HCT116 (cell line): Measurements from ENCODE around the gene AOPEP. TPM values are rescaled to one million over a fixed set of nuclear protein-coding genes. Genes with fewer than 3 reads are reported as not detected.

Source experiments
- ATAC-seq: fragments of 200-7000 bp; cut with Tn5 transposase; 2 replicates; pipeline ENCODE4 v1.9.1; 2020; ENCODE audit warnings: mild to moderate bottlenecking, moderate library complexity
- BruUV-seq: library from RNA; stranded (reverse); fragments of 400-500 nt; replicated peaks from 2 replicates; lab custom pipeline; 2021; lab: Mats Ljungman, UMichigan
- CTCF ChIA-PET: fragments of 300-600 bp; sonication (Branson Sonifier 250); formaldehyde crosslinking; loops from one replicate; lab custom pipeline; 2021; ENCODE audit warnings: antibody characterized with exemption; lab: Charles Lee
- POLR2A ChIA-PET: fragments of 300-600, 350-600 bp; sonication (Branson Sonifier 250); formaldehyde crosslinking; loops from one replicate; lab custom pipeline; 2021; ENCODE audit warnings: antibody characterized with exemption; lab: Charles Lee
- RAD21 ChIA-PET, 2 experiments: fragments of 300-600 bp; sonication (Branson Sonifier 250); formaldehyde crosslinking; loops; one replicate each; lab custom pipeline; 2023; ENCODE audit warnings: low total read pairs in 2 of 2; ENCODE audit not compliant: uncharacterized antibody in 2 of 2, unreplicated experiment in 2 of 2, low non-redundant PET in 1 of 2; lab: Charles Lee
- DNase-seq: peaks from one replicate; pipeline ENCODE4 v3.0.0-alpha.2; 2010; ENCODE audit warnings: low read depth, low spot score
- H2AFZ ChIP-seq: fragments of 200-600 bp; shearing (Covaris generic), sonication (generic); 2 replicates; pipeline ENCODE4 v1.6.1; 2017; ENCODE audit warnings: low read depth, mixed run types, mixed read lengths, antibody characterized with exemption, low read length; ENCODE audit not compliant: poor library complexity, severe bottlenecking
- H3K27ac ChIP-seq: 2 replicates; pipeline ENCODE4 v1.5.1; 2012; ENCODE audit warnings: low read depth, low read length
- H3K27me3 ChIP-seq: fragments of 200-600 bp; sonication (generic); 2 replicates; pipeline ENCODE4 v1.6.1; 2016; ENCODE audit warnings: mixed run types, low read length, mixed read lengths; ENCODE audit not compliant: insufficient read depth
- H3K36me3 ChIP-seq, 2 experiments: fragments of 200-500 bp in 1 of 2; fragments of 200-600 bp in 1 of 2; sonication (Bioruptor generic) in 1 of 2; sonication (generic) in 1 of 2; 2 replicates each; pipeline versions ENCODE4 v1.5.1 to v1.6.1; 2014 to 2016; ENCODE audit warnings: low read length in 2 of 2, inconsistent platforms in 1 of 2, mixed read lengths in 1 of 2, mixed run types in 1 of 2; ENCODE audit not compliant: insufficient read depth in 2 of 2, control insufficient read depth in 1 of 2
- H3K4me1 ChIP-seq, 2 experiments: fragments of 200-600 bp in 1 of 2; sonication (generic) in 1 of 2; 2 replicates each; pipeline versions ENCODE4 v1.5.1 to v1.6.1; 2012 to 2017; ENCODE audit warnings: low read length in 2 of 2, inconsistent platforms in 1 of 2, mild to moderate bottlenecking in 1 of 2, mixed read lengths in 1 of 2, mixed run types in 1 of 2, moderate library complexity in 1 of 2; ENCODE audit not compliant: insufficient read depth in 2 of 2, control insufficient read depth in 1 of 2
- H3K4me2 ChIP-seq: fragments of 200-600 bp; sonication (generic); 2 replicates; pipeline ENCODE4 v1.6.1; 2017; ENCODE audit warnings: mixed run types, low read length, mixed read lengths
- H3K4me3 ChIP-seq, 2 experiments: fragments of 200-600 bp in 1 of 2; sonication (generic) in 1 of 2; replicated peaks in 1 of 2; 2 replicates each; pipeline ENCODE4 v1.5.1; 2011 to 2016; ENCODE audit warnings: low read length in 2 of 2, control low read depth in 1 of 2, low read depth in 1 of 2, mild to moderate bottlenecking in 1 of 2, mixed read lengths in 1 of 2, mixed run types in 1 of 2
- H3K79me2 ChIP-seq: fragments of 200-600 bp; sonication (generic); 2 replicates; pipeline ENCODE4 v1.6.1; 2017; ENCODE audit warnings: mild to moderate bottlenecking, mixed run types, low read length, moderate library complexity, mixed read lengths; ENCODE audit not compliant: insufficient read depth
- H3K9ac ChIP-seq: fragments of 200-600 bp; sonication (generic); 2 replicates; pipeline ENCODE4 v1.6.1; 2016; ENCODE audit warnings: low read length, mixed read lengths
- H3K9me2 ChIP-seq: fragments of 200-600 bp; sonication (generic), shearing (Covaris generic); 2 replicates; pipeline ENCODE4 v1.6.1; 2017; ENCODE audit warnings: mixed run types, mild to moderate bottlenecking, moderate library complexity; ENCODE audit not compliant: insufficient read depth
- H3K9me3 ChIP-seq, 2 experiments: fragments of 200-500 bp in 1 of 2; fragments of 200-600 bp in 1 of 2; sonication (Bioruptor generic) in 1 of 2; sonication (generic) in 1 of 2; 2 replicates each; pipeline ENCODE4 v1.6.1; 2014 to 2017; ENCODE audit warnings: low read length in 2 of 2, mixed read lengths in 2 of 2, inconsistent platforms in 1 of 2, low read depth in 1 of 2, mild to moderate bottlenecking in 1 of 2, mixed run types in 1 of 2, moderate library complexity in 1 of 2; ENCODE audit not compliant: control insufficient read depth in 1 of 2, insufficient read depth in 1 of 2
- H4K20me1 ChIP-seq: fragments of 200-600 bp; sonication (generic), shearing (Covaris generic); 2 replicates; pipeline ENCODE4 v1.6.1; 2017; ENCODE audit warnings: mixed run types, mild to moderate bottlenecking, moderate library complexity; ENCODE audit not compliant: insufficient read depth
- CEBPB ChIP-seq: IDR thresholded peaks from 2 replicates; pipeline ENCODE4 v1.6.1; 2012; ENCODE audit warnings: low read depth
- EGR1 ChIP-seq: IDR thresholded peaks from 2 replicates; pipeline ENCODE4 v1.6.1; 2012; ENCODE audit warnings: low read depth
- ELF1 ChIP-seq: IDR thresholded peaks from 2 replicates; pipeline ENCODE4 v1.6.1; 2012; ENCODE audit warnings: low read depth, borderline replicate concordance
- EZH2 ChIP-seq: fragments of 200-600 bp; sonication (generic); IDR thresholded peaks from 2 replicates; pipeline ENCODE4 v1.6.1; 2017; ENCODE audit warnings: antibody characterized with exemption, mixed run types
- EZH2phosphoT487 ChIP-seq: fragments of 200-600 bp; IDR thresholded peaks from 2 replicates; pipeline ENCODE4 v1.6.1; 2018; ENCODE audit warnings: antibody characterized with exemption, borderline replicate concordance
- FOSL1 ChIP-seq: IDR thresholded peaks from 2 replicates; pipeline ENCODE4 v1.6.1; 2012; ENCODE audit warnings: low read depth
- POLR2A ChIP-seq: IDR thresholded peaks from 2 replicates; pipeline ENCODE4 v1.7.0; 2011; ENCODE audit warnings: borderline replicate concordance; ENCODE audit not compliant: insufficient read depth, insufficient read length; ENCODE audit errors: extremely low read depth
- RAD21 ChIP-seq: IDR thresholded peaks from 2 replicates; pipeline ENCODE4 v1.6.1; 2012; ENCODE audit warnings: low read depth, mild to moderate bottlenecking
- SIN3A ChIP-seq: IDR thresholded peaks from 2 replicates; pipeline ENCODE4 v1.6.1; 2012; ENCODE audit warnings: low read depth
- SP1 ChIP-seq: IDR thresholded peaks from 2 replicates; pipeline ENCODE4 v1.6.1; 2012; ENCODE audit warnings: low read depth
- SRF ChIP-seq: IDR thresholded peaks from 2 replicates; pipeline ENCODE4 v1.6.1; 2012; ENCODE audit warnings: low read depth
- YY1 ChIP-seq: IDR thresholded peaks from 2 replicates; pipeline ENCODE4 v1.6.1; 2011; ENCODE audit warnings: low read length, low read depth, moderate library complexity, mild to moderate bottlenecking; ENCODE audit not compliant: insufficient replicate concordance; ENCODE audit errors: extremely low read depth
- ZFX ChIP-seq: fragments of 450-650 bp; IDR thresholded peaks from 2 replicates; pipeline ENCODE4 v1.6.1; 2017
- intact Hi-C: fragments of 100-400 bp; cut with micrococcal nuclease; formaldehyde crosslinking; loops from 2 replicates; pipeline ENCODE4 v1.10.0; 2022
- total RNA-seq: library from RNA; stranded (reverse); gene quantifications from one replicate; pipeline ENCODE4 v1.2.1, GENCODE V29; 2021; ENCODE audit not compliant: unreplicated experiment
- TF ChIP-seq, protein P1 (sequence below): IDR thresholded peaks from 2 replicates; pipeline ENCODE4 v1.6.1; 2012

The AOPEP gene
- total RNA-seq, 1 experiment from 2014 or later: 15.1 TPM

GRCh38 chr9:94956731-94957130 lies 230.2 kb downstream of the AOPEP start (continued):
- TF ChIP-seq, protein P1, sequence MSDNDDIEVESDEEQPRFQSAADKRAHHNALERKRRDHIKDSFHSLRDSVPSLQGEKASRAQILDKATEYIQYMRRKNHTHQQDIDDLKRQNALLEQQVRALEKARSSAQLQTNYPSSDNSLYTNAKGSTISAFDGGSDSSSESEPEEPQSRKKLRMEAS: no peak

GRCh38 chr9:94960964-94961363 lies 234.5 kb downstream of the AOPEP start:
- Histone ChIP-seq H3K9ac (no peak overlapping the region), H3K4me2 (no peak overlapping the region), H3K9me3 (no peaks in the 10 kb centered on the region), H3K79me2 (no peaks in the 10 kb centered on the region), H4K20me1 (no peaks in the 10 kb centered on the region), H3K27me3 (no peaks in the 10 kb centered on the region), H3K4me1 (no peaks in the 10 kb centered on the region), H3K9me2 (no peaks in the 10 kb centered on the region), H3K36me3 (no peaks in the 10 kb centered on the region), H3K27ac (no peak overlapping the region), H3K4me3 (no peak overlapping the region), H2AFZ (no peak overlapping the region)
- ChIA-PET CTCF (no interaction called here), RAD21 (no interaction called here), POLR2A (no interaction called here)
- DNase-seq (no peak), ATAC-seq (no peak)
- TF ChIP-seq YY1: no peak
- no peak for TF ChIP-seq SIN3A
- TF ChIP-seq FOSL1: no peak
- TF ChIP-seq, protein P1: no peak
- no peak for TF ChIP-seq ELF1
- TF ChIP-seq POLR2A: no peak
- no peak for TF ChIP-seq EGR1
- TF ChIP-seq EZH2: no peak
- TF ChIP-seq CEBPB: no peak
- TF ChIP-seq EZH2phosphoT487: no peak
- TF ChIP-seq SRF: no peak
- no peak for TF ChIP-seq SP1
- no peak for TF ChIP-seq ZFX
- no peak for TF ChIP-seq RAD21
- intact Hi-C loops: no loop called here
- BruUV-seq: no TSS peak
